ENCODE data around the gene MGAT5. TPM values are rescaled to one million over a fixed set of nuclear protein-coding genes. Genes with fewer than 3 reads are reported as not detected.

MGAT5 gene
- total RNA-seq, 4 donors from 2014 or later, result 16.3 to 37.8 (median 32.5) TPM

DNA sequence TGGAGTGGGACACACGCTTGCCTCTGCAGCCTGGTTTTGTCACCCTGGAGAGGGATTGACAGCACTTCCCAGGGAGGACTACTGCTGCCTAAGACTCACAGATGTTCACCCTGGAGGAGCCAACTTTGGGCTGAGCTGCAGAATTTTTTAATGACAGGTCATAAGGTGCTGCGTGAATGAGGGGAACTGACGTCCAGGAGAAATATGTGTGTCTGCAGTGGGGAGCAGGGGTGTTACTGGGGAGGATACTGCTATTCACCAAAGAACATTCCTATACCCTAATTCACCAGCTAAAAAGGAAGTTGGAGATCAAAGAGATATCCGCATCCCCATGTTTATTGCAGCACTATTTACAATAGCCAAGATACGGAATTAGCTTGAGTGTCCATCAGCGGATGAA lies 144.4 kb downstream of the MGAT5 start:
- intact Hi-C loops (cut with DNase I; ENCODE audit: low total_unique reads), result no loop called here
- no peak for TF ChIP-seq POLR2A (IDR thresholded peaks at IDR 0.05)
- TF ChIP-seq, protein P1, sequence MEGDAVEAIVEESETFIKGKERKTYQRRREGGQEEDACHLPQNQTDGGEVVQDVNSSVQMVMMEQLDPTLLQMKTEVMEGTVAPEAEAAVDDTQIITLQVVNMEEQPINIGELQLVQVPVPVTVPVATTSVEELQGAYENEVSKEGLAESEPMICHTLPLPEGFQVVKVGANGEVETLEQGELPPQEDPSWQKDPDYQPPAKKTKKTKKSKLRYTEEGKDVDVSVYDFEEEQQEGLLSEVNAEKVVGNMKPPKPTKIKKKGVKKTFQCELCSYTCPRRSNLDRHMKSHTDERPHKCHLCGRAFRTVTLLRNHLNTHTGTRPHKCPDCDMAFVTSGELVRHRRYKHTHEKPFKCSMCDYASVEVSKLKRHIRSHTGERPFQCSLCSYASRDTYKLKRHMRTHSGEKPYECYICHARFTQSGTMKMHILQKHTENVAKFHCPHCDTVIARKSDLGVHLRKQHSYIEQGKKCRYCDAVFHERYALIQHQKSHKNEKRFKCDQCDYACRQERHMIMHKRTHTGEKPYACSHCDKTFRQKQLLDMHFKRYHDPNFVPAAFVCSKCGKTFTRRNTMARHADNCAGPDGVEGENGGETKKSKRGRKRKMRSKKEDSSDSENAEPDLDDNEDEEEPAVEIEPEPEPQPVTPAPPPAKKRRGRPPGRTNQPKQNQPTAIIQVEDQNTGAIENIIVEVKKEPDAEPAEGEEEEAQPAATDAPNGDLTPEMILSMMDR (IDR thresholded peaks at IDR 0.05), result no peak
- 88 to 91% methylated on average over 6 of the region's 6 CpGs for WGBS, 2 donors
- no peak overlapping the region for H3K4me3 ChIP-seq (ENCODE audit: low read depth, poor library complexity, severe bottlenecking)
- no peak for DNase-seq (ENCODE audit: low spot score in 2 of 2)

DNA sequence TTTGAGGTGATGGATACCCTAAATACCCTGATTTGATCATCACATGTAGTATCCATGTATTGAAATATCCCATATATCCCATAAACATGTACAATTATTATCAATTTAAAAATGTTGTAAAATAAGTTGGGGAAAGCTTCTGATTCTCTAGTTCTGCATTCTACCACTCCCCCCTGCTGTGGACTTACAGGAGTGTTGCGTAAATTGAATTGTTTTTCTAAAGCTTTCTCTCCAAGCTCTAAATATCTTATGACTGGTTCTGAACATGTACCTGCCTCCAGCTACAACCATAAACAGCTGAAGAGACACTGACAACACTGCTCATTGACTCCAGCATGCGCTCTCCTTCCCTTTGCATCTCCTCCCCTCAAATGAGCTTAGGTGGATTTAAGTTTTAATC lies 145.2 kb downstream of the MGAT5 start:
- 95% methylated on average over 2 of the region's 2 CpGs for WGBS, 2 donors
- no peak for DNase-seq (ENCODE audit: low spot score in 2 of 2)
- intact Hi-C loops (cut with DNase I; ENCODE audit: low total_unique reads), result no loop called here
- H3K4me3 ChIP-seq (ENCODE audit: low read depth, poor library complexity, severe bottlenecking), result no peak overlapping the region
- TF ChIP-seq POLR2A (IDR thresholded peaks at IDR 0.05), result no peak
- TF ChIP-seq, protein P1 (IDR thresholded peaks at IDR 0.05), result no peak

DNA sequence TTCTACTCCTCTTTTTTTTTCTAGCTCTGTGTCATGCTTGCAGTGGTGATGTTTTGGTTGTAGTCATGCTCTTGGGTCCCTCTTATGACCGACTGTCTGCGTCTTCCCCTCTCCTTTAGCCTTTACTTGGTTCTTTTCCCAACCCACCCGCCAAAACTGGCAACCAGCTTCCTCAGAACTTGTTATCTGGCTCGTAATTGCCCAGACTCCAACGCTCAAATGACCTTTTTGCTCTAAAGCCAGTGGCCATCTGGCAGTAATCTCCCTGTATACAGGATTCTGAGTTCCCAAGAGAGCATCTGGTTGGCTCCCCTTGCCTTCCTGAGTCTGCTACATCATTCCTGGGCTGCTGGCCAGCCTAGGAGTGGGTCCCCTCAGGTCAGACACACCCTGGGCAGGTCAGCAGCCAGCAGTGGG lies 147.2 kb downstream of the MGAT5 start:
- no peak overlapping the region for H3K4me3 ChIP-seq (ENCODE audit: low read depth, poor library complexity, severe bottlenecking)
- TF ChIP-seq, protein P1 (IDR thresholded peaks at IDR 0.05), result no peak
- TF ChIP-seq POLR2A (IDR thresholded peaks at IDR 0.05), result no peak
- 39 to 48% methylated on average over 5 of the region's 5 CpGs for WGBS, 2 donors
- intact Hi-C loops (cut with DNase I; ENCODE audit: low total_unique reads), result no loop called here
- peak in 1 of 2 donors; percentile 88 for DNase-seq (ENCODE audit: low spot score in 2 of 2)

DNA sequence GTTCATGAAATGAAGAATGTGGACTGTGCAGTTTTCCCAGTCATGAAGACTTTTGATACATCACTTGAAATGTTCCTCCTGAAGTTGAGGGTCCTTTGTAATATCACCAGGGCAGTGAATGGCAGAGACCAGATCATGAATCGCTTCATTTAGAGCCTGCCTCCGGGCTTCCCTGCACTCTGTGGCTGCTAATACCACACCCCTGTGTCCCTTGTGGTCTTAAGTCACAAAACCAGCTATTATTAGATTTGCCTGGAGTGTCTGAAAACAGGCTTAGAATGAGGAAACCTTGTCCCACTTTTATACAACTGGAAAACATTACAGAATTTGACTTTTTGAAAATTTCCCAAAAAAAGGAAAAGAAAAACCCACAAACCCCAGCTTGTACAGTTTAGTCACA lies 147.9 kb downstream of the MGAT5 start:
- intact Hi-C loops (cut with DNase I; ENCODE audit: low total_unique reads), result no loop called here
- WGBS, 2 donors, result 30 to 40% methylated on average over 2 of the region's 2 CpGs
- TF ChIP-seq, protein P1 (IDR thresholded peaks at IDR 0.05), result no peak
- TF ChIP-seq POLR2A (IDR thresholded peaks at IDR 0.05), result no peak

DNA sequence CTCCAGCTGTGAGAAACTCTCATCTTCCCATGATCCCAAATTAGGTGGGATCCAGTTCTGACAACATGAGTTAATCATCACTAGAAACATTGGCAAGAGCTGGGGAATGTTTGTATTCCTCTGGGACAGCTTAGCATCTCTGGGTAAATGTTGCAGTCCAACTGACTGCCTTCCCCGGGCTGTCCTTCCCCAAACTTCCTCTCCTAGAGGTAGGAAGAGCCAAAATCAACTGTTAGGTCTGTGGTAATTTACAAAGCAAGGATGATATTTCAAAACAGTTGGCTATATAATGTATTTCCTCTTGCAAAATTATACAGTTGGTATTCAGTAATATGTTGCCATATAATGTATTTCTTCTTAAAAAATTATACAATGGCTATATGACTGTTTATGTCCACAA lies 148.5 kb downstream of the MGAT5 start:
- intact Hi-C loops (cut with DNase I; ENCODE audit: low total_unique reads), result no loop called here

More for the DNA sequence above, 147.9 kb downstream of the MGAT5 start:
- peak; percentile 58 to 85 for DNase-seq (ENCODE audit: low spot score in 2 of 2)
- no peak overlapping the region for H3K4me3 ChIP-seq (ENCODE audit: low read depth, poor library complexity, severe bottlenecking)

More for the DNA sequence above, 148.5 kb downstream of the MGAT5 start:
- H3K4me3 ChIP-seq (ENCODE audit: low read depth, poor library complexity, severe bottlenecking), result no peak overlapping the region
- TF ChIP-seq, protein P1 (IDR thresholded peaks at IDR 0.05), result no peak
- TF ChIP-seq POLR2A (IDR thresholded peaks at IDR 0.05), result no peak
- DNase-seq (ENCODE audit: low spot score in 2 of 2), result peak in 1 of 2 donors; percentile 72
- WGBS, 2 donors, result 17 to 23% methylated on average over 1 of the region's 1 CpG
